ENCODE measurements around the gene ARID1B. TPM values are rescaled to one million over a fixed set of nuclear protein-coding genes. Genes with fewer than 3 reads are reported as not detected.

Gene ARID1B
- polyA plus RNA-seq, 1 experiment: 17.0 TPM

GRCh38 chr6:156740604-156741003 lies 36.6 kb upstream of the ARID1B start:
- DNase-seq (ENCODE audit: low read depth): no peak
- no peaks in the 10 kb centered on the region for H3K36me3 ChIP-seq (ENCODE audit: control insufficient read depth, insufficient read depth, low read length)
- CTCF ChIA-PET: interaction anchor here (0.8 kb wide), 1 partner anchor 14 kb away, joined by 3 read pairs; no protein-coding TSS in a partner anchor
- no peak overlapping the region for H3K4me3 ChIP-seq (ENCODE audit: low read depth, low read length)
- TF ChIP-seq CTCF (IDR thresholded peaks at IDR 0.05; ENCODE audit: insufficient read depth, low read depth, low read length): no peak
- H3K27me3 ChIP-seq (ENCODE audit: control insufficient read depth, insufficient read depth, low read length): no peaks in the 10 kb centered on the region
- POLR2A ChIA-PET: no interaction called here

- no peak for TF ChIP-seq CTCF (IDR thresholded peaks at IDR 0.05; ENCODE audit: insufficient read depth, low read depth, low read length)
- no peaks in the 10 kb centered on the region for H3K27me3 ChIP-seq (ENCODE audit: control insufficient read depth, insufficient read depth, low read length)
- DNase-seq (ENCODE audit: low read depth): no peak
- ChIA-PET POLR2A (no interaction called here), CTCF (interaction anchor here (0.8 to 2.3 kb wide), 2 partner anchors 12 to 15 kb away, joined by 3 to 10 read pairs; no protein-coding TSS in a partner anchor)
- H3K36me3 ChIP-seq (ENCODE audit: control insufficient read depth, insufficient read depth, low read length): no peaks in the 10 kb centered on the region
- H3K4me3 ChIP-seq (ENCODE audit: low read depth, low read length): no peak overlapping the region
Measured at GRCh38 chr6:156741287-156742073, 35.7 kb upstream of the ARID1B start.

- no peak overlapping the region for H3K4me3 ChIP-seq (ENCODE audit: low read depth, low read length)
- no peak for DNase-seq (ENCODE audit: low read depth)
- ChIA-PET CTCF (no interaction called here), POLR2A (no interaction called here)
- H3K36me3 ChIP-seq (ENCODE audit: control insufficient read depth, insufficient read depth, low read length): no peaks in the 10 kb centered on the region
- H3K27me3 ChIP-seq (ENCODE audit: control insufficient read depth, insufficient read depth, low read length): no peaks in the 10 kb centered on the region; the same call in 1 of the 2 replicates
- TF ChIP-seq CTCF (IDR thresholded peaks at IDR 0.05; ENCODE audit: insufficient read depth, low read depth, low read length): no peak
Measured at GRCh38 chr6:156747715-156748114, 29.5 kb upstream of the ARID1B start.

GRCh38 chr6:156748504-156748903 lies 28.7 kb upstream of the ARID1B start:
- Histone ChIP-seq H3K36me3 (ENCODE audit: control insufficient read depth, insufficient read depth, low read length) (no peaks in the 10 kb centered on the region), H3K4me3 (ENCODE audit: low read depth, low read length) (no peak overlapping the region), H3K27me3 (ENCODE audit: control insufficient read depth, insufficient read depth, low read length) (no peaks in the 10 kb centered on the region; the same call in 1 of the 2 replicates)
- no peak for TF ChIP-seq CTCF (IDR thresholded peaks at IDR 0.05; ENCODE audit: insufficient read depth, low read depth, low read length)
- ChIA-PET POLR2A (no interaction called here), CTCF (no interaction called here)
- no peak for DNase-seq (ENCODE audit: low read depth)

GRCh38 chr6:156752666-156753301 lies 24.4 kb upstream of the ARID1B start:
- Histone ChIP-seq H3K4me3 (ENCODE audit: low read depth, low read length) (no peak overlapping the region), H3K36me3 (ENCODE audit: control insufficient read depth, insufficient read depth, low read length) (no peaks in the 10 kb centered on the region), H3K27me3 (ENCODE audit: control insufficient read depth, insufficient read depth, low read length) (no peaks in the 10 kb centered on the region; the same call in 1 of the 2 replicates)
- CTCF ChIA-PET: interaction anchor here (1.1 to 3.1 kb wide), 3 partner anchors 10 to 18 kb away, joined by 4 to 10 read pairs (median 9); no protein-coding TSS in a partner anchor
- no peak for TF ChIP-seq CTCF (IDR thresholded peaks at IDR 0.05; ENCODE audit: insufficient read depth, low read depth, low read length)
- POLR2A ChIA-PET: no interaction called here
- DNase-seq (ENCODE audit: low read depth): no peak

Data from BJ (cell line).